ENCODE measurements around the gene ABHD16A. TPM values are rescaled to one million over a fixed set of nuclear protein-coding genes. Genes with fewer than 3 reads are reported as not detected.

ABHD16A gene
- total and polyA plus RNA-seq, 2 of the 13 experiments (the other 11 are each of a cell fraction or from before 2014, with no cell fraction given), result 43.5 to 45.4 TPM

DNA sequence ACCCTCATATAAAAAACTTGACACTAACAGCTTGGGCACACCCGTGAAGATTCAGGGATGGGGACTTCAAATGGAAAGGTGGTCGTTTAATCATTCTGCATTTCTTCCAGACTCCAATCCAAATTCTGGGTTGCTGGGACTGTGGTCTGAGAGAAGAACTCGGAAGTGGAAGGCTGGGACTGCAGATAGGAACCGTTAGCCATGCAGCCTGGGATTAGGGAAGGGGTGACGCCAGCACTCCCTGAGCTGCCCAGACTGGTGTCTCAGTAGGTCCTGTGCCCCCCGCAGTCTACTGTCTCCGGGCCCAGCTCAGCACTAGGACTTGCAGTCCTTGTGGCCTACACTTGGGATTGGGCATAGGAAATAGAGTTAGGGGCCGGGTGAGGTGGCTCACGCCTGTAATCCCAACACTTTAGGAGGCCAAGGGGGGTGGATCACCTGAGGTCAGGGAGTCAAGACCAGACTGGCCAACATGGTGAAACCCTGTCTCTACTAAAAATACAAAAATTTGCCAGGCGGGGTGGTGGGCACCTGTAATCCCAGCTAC, 33.7 kb upstream of the ABHD16A start (continued):
- TF ChIP-seq, protein P1, sequence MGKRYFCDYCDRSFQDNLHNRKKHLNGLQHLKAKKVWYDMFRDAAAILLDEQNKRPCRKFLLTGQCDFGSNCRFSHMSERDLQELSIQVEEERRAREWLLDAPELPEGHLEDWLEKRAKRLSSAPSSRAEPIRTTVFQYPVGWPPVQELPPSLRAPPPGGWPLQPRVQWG (CRISPR knock-in tag; IDR thresholded peaks at IDR 0.05; ENCODE audit: borderline replicate concordance, low read depth), result no peak
- no peak for TF ChIP-seq CREB1 (IDR thresholded peaks at IDR 0.05)
- peak; percentile 4; the same call in 1 of the 2 replicates for TF ChIP-seq CREB1 (CRISPR knock-in tag; IDR thresholded peaks at IDR 0.05)
- no peak for TF ChIP-seq NFE2L2 (IDR thresholded peaks at IDR 0.05; ENCODE audit: low read length)
- no peak for TF ChIP-seq ZNF34 (CRISPR knock-in tag; IDR thresholded peaks at IDR 0.05; ENCODE audit: borderline replicate concordance)
- TF ChIP-seq, protein P2, sequence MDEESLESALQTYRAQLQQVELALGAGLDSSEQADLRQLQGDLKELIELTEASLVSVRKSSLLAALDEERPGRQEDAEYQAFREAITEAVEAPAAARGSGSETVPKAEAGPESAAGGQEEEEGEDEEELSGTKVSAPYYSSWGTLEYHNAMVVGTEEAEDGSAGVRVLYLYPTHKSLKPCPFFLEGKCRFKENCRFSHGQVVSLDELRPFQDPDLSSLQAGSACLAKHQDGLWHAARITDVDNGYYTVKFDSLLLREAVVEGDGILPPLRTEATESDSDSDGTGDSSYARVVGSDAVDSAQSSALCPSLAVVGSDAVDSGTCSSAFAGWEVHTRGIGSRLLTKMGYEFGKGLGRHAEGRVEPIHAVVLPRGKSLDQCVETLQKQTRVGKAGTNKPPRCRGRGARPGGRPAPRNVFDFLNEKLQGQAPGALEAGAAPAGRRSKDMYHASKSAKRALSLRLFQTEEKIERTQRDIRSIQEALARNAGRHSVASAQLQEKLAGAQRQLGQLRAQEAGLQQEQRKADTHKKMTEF (CRISPR knock-in tag; IDR thresholded peaks at IDR 0.05), result no peak
- TF ChIP-seq EP300 (IDR thresholded peaks at IDR 0.05; ENCODE audit: low read depth in 2 of 2, low read length in 2 of 2), result no peak
- TF ChIP-seq EP300 (CRISPR knock-in tag; IDR thresholded peaks at IDR 0.05; ENCODE audit: borderline replicate concordance), result no peak
- 0 out of 2 replicates have a peak, but pooled peaks have one; percentile 22 for TF ChIP-seq ZNF337 (CRISPR knock-in tag; IDR thresholded peaks at IDR 0.05; ENCODE audit: borderline replicate concordance, low read depth)
- TF ChIP-seq CBX1 (IDR thresholded peaks at IDR 0.05; ENCODE audit: low read depth), result peak; percentile 1
- TF ChIP-seq, protein P3, sequence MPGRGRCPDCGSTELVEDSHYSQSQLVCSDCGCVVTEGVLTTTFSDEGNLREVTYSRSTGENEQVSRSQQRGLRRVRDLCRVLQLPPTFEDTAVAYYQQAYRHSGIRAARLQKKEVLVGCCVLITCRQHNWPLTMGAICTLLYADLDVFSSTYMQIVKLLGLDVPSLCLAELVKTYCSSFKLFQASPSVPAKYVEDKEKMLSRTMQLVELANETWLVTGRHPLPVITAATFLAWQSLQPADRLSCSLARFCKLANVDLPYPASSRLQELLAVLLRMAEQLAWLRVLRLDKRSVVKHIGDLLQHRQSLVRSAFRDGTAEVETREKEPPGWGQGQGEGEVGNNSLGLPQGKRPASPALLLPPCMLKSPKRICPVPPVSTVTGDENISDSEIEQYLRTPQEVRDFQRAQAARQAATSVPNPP (CRISPR knock-in tag; IDR thresholded peaks at IDR 0.05), result no peak
- TF ChIP-seq, protein P4, sequence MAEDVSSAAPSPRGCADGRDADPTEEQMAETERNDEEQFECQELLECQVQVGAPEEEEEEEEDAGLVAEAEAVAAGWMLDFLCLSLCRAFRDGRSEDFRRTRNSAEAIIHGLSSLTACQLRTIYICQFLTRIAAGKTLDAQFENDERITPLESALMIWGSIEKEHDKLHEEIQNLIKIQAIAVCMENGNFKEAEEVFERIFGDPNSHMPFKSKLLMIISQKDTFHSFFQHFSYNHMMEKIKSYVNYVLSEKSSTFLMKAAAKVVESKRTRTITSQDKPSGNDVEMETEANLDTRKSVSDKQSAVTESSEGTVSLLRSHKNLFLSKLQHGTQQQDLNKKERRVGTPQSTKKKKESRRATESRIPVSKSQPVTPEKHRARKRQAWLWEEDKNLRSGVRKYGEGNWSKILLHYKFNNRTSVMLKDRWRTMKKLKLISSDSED (CRISPR knock-in tag; IDR thresholded peaks at IDR 0.05), result 0 out of 2 replicates have a peak, but pooled peaks have one; percentile 24
- peak; percentile 65; the same call in 1 of the 2 replicates for TF ChIP-seq CHD4 (IDR thresholded peaks at IDR 0.05; ENCODE audit: borderline replicate concordance, low read length)
- TF ChIP-seq ZNF33B (CRISPR knock-in tag; IDR thresholded peaks at IDR 0.05), result no peak
- peak; percentile 57; the same call in 1 of the 2 replicates for TF ChIP-seq ZNF605 (CRISPR knock-in tag; IDR thresholded peaks at IDR 0.05)
- TF ChIP-seq, protein P5, sequence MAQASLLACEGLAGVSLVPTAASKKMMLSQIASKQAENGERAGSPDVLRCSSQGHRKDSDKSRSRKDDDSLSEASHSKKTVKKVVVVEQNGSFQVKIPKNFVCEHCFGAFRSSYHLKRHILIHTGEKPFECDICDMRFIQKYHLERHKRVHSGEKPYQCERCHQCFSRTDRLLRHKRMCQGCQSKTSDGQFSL (CRISPR knock-in tag; IDR thresholded peaks at IDR 0.05), result peak; percentile 42; the same call in 1 of the 2 replicates
- TF ChIP-seq ZC3H4 (CRISPR knock-in tag; IDR thresholded peaks at IDR 0.05; ENCODE audit: borderline replicate concordance), result peak; percentile 99
- TF ChIP-seq, protein P6, sequence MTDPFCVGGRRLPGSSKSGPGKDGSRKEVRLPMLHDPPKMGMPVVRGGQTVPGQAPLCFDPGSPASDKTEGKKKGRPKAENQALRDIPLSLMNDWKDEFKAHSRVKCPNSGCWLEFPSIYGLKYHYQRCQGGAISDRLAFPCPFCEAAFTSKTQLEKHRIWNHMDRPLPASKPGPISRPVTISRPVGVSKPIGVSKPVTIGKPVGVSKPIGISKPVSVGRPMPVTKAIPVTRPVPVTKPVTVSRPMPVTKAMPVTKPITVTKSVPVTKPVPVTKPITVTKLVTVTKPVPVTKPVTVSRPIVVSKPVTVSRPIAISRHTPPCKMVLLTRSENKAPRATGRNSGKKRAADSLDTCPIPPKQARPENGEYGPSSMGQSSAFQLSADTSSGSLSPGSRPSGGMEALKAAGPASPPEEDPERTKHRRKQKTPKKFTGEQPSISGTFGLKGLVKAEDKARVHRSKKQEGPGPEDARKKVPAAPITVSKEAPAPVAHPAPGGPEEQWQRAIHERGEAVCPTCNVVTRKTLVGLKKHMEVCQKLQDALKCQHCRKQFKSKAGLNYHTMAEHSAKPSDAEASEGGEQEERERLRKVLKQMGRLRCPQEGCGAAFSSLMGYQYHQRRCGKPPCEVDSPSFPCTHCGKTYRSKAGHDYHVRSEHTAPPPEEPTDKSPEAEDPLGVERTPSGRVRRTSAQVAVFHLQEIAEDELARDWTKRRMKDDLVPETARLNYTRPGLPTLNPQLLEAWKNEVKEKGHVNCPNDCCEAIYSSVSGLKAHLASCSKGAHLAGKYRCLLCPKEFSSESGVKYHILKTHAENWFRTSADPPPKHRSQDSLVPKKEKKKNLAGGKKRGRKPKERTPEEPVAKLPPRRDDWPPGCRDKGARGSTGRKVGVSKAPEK (CRISPR knock-in tag; IDR thresholded peaks at IDR 0.05; ENCODE audit: borderline replicate concordance), result no peak
- TF ChIP-seq, protein P7, sequence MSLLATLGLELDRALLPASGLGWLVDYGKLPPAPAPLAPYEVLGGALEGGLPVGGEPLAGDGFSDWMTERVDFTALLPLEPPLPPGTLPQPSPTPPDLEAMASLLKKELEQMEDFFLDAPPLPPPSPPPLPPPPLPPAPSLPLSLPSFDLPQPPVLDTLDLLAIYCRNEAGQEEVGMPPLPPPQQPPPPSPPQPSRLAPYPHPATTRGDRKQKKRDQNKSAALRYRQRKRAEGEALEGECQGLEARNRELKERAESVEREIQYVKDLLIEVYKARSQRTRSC (CRISPR knock-in tag; IDR thresholded peaks at IDR 0.05; ENCODE audit: low read depth), result 0 out of 2 replicates have a peak, but pooled peaks have one; percentile 8
- no peak for TF ChIP-seq ZNF143 (CRISPR knock-in tag; IDR thresholded peaks at IDR 0.05)
- TF ChIP-seq ZNF616 (CRISPR knock-in tag; IDR thresholded peaks at IDR 0.05; ENCODE audit: low read depth), result 0 out of 2 replicates have a peak, but pooled peaks have one; percentile 15
- peak; percentile 6; the same call in 1 of the 2 replicates for TF ChIP-seq ZNF441 (CRISPR knock-in tag; IDR thresholded peaks at IDR 0.05; ENCODE audit: borderline replicate concordance)
